HG02798 (cell line): ENCODE data around the gene TLE3.
A peak's percentile ranks its signal among the peaks of the same experiment; 100 is the strongest.

Experiments
- ATAC-seq: cut with Tn5 transposase; IDR thresholded peaks from one replicate; pipeline ENCODE4 v1.9.1; 2021; ENCODE audit warnings: mild to moderate bottlenecking; ENCODE audit not compliant: unreplicated experiment, poor library complexity

The TLE3 gene

GRCh38 chr15:70017025-70017424 is 80.7 kb downstream of the TLE3 start:
- ATAC-seq: no peak

GRCh38 chr15:70016511-70016994 is 81.2 kb downstream of the TLE3 start:
- peak; percentile 22 for ATAC-seq

DNA sequence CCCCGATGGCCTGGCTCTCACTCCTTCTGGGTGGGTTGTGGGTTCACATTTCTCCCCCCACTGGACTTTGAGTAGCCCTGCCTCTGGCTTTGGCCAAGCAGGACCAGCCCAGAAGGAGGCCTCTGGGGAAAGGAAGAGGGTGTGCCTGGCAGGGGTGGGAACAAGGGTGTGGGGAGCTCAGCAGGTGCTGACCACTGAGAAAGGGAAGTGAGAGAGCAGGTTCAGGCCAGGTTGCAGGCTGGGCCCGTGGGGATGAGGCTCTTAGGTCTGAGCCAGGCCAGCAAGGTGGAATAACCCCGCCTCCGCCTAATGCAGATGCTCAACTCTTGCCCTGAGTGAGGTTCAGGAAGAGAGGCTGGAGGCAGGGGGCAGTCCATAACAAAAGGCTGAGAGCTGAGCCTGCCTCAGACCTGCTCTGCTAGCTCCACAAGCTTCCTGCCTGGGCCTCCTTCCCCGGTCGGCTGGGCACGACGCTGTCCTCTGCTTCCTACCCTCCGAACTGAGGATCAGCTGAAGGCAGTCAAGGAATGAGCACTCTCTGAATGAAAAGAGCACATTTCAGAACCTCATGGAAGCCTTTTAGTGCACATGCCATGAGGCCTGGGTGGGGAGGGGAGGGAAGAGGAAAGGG is 82.7 kb downstream of the TLE3 start:
- peak; percentile 81 for ATAC-seq

- no peak for ATAC-seq
Measured at GRCh38 chr15:70014331-70014730, 83.4 kb downstream of the TLE3 start.

- no peak for ATAC-seq
Measured at GRCh38 chr15:70013656-70014313, 83.9 kb downstream of the TLE3 start.

DNA sequence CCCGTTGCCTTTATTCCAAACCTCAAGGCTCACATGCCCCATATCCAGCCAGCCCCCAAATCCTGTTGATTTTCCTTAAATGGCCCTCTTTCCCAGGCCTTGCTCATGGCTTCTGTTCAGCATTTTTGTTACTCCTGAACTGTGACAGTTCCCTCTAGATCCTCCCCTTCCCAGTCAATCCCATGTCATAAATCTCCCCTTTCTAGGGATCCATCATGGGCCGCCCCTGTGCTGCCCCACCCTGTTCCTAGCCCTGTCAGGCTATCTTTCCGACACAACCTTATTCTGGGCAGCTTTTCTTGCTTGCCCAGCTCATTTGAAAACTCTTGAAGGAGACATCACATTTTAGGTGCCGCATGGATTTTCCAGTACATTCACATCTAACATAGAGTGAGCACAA is 84.8 kb downstream of the TLE3 start:
- ATAC-seq: no peak

- ATAC-seq: no peak
Measured at GRCh38 chr15:70008697-70009290, 88.9 kb downstream of the TLE3 start.

DNA sequence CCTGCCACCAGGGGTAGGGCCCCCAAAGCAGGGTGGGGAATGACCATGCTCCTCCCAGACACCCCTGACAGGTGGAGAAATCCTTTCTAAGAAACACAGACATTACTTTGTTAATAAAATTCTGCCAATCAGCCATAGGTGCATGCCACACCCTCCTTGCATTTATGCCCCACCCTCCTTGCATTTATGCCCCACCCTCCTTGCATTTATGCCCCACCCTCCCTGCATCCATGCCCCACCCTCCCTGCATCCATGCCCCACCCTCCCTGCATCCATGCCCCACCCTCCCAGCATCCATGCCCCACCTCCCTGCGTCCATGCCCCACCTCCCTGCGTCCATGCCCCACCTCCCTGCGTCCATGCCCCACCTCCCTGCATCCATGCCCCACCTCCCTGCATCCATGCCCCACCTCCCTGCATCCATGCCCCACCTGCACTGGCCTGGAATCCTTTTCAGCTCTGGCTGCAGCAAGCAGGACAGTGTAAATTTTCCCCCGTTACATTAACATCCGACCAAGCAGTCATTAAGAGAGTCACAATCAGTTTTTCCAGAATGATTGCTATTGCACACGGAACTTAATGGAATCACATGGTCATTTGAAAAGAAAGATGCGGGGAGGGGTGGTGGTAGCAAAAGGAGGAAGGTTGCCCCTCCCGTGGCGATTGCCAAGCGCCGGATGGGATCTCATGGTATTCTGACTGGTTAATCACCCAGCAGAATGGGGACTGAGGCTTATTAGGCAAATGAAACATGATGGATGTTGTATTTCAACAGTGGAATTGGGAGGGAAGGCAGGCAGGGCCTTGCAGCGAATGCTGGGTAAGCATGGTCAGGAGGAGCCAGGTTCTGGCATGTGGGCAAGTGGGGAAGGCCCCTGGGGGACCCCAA is 91.2 kb downstream of the TLE3 start:
- no peak for ATAC-seq

DNA sequence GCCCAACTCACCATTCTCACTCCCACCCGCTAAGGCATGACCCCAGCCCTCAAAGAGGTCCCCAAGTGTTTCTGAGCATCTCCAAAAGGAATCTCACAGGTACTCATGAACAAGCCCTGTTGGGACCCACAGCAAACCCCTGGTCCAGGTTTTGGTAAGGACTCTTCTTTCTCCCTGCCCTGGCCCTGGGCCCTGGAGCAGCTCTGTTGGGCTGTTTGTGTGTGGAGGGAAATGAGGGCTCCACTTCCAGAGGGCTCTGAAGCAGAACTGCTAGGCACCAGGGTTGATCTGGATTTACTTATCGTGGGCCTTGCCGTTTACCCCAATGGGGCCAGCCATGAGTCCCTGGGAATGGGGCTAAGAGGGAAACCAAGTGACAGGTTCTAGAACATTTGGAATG is 92.9 kb downstream of the TLE3 start:
- ATAC-seq: no peak

DNA sequence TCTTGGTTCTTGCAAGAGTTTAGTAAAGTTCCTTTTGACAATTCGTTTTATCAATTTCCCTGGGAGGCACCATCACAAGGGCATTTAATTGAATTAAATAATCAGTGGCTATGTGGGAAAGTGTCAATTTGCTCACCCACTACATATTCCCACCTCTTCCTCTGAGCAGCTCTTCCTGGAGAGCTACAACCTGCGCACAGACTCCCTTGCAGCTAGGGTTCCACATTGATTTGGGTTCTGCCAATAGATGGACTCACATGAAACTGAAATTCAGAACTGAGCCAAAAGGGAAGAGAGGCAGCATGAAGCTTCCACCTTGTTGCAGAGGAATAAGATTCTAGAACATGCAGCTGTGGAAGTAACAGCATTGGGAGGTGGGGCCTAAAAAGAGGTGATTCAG is 94.8 kb downstream of the TLE3 start:
- ATAC-seq: no peak

DNA sequence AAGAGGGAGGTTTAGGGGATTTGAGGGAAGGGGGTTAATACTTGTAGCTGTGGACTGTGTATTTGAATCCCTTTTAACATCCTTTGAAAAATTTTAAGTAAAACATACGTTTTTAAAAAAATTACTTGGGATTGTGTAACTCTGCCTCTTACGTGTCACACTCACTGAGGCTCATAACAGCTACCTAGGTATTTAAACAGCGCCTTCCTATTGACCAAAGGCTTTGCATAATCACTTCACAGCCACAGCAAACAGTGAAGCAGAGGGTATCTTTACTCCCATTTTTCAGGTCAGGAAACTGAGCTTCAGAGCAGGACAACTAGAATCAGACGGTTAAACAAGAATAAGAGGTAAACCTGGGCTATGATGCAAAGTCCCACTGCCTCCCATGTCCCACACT is 95.9 kb downstream of the TLE3 start:
- ATAC-seq: no peak

DNA sequence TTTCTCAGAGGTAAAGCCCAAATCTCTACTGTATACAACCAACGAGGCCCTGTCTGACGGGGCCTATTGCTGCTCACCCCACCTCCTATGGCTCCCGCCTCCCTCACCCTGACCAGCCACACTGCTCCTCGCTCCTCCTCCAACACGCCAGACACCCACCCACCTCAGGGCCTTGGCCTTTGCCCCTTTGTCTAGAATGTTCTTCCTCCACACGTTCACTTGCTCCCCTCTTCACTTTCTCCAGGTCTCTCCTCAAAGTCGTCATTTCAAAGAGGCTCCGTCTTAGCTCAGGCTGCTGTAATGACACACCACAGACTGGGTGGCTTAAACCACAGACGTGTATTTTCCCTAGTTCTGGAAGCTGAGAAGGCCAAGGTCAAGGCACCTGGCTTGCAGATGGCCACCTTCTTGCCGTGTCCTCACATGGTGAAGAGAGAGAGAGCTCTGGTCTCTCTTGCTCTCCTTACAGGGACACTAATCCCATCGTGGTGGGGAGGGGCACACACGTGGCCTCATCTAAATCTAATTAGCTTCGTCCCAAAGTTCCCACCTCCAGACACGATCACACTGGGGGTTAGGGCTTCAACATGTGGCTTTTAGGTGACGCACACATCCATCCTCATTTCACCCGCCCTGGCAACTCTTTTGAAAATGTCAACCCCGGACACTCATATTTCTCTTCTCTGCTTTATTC is 98.2 kb downstream of the TLE3 start:
- no peak for ATAC-seq

DNA sequence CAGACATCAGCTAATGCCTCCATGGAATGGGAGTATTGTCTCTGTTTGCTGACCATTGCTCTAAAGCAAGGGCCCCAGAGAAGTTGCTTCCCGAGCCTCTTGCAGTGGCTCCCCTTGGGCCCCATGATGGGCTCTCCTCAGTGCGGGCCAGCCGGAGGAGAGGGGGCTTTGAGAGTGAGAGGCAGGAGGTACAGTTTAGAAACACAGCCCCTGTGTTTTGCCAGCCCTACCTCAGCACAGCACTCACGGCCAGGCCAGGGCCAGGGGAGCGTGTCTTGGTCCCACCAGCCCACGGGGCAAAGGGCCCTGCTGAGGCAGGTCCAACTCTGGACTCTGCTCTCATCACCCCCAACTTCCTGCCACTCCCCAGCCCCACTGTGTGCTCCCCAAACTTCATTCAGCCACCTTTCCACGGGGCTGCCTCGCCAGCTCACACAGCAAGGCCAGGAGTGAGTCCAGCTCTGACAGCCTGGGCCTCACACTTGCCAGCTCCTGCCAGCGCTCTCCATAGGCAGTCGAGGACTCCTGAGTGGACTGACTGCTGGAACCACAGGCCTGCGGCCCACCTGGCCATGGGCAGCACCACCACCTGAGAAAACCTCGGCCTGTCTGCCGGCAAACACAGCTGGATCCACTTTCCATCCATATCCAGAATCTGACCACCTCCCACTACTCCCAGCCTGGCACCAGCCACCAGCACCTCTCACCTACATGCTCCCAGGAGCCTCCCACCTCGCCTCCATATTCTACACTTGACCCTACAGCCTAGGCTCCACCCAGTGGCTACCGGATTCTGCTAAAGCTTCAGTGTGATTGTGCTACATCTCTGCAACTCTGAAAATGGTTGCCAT is 99.0 kb downstream of the TLE3 start:
- ATAC-seq: no peak

DNA sequence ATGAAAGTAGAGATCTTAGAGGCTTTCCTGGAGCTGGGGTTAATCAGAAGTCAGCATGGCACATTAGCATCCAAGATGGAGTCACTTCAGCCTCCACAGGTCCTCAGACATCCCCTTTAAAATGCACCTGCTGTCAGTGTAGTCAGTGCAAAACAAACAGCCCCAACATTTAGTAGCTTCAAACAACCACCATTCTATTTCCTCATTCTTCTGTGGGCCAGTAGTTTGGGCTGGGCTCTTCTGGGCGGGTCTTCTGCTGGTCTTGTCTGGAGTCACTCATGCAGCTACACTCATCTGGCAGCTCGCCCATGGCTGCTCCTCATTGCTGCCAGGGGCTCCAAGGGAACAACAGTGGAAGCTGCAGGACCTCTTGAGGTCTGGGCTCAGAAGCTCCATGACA is 99.9 kb downstream of the TLE3 start:
- no peak for ATAC-seq
